Measurements from ENCODE around the gene RBM11.

Gene RBM11

DNA sequence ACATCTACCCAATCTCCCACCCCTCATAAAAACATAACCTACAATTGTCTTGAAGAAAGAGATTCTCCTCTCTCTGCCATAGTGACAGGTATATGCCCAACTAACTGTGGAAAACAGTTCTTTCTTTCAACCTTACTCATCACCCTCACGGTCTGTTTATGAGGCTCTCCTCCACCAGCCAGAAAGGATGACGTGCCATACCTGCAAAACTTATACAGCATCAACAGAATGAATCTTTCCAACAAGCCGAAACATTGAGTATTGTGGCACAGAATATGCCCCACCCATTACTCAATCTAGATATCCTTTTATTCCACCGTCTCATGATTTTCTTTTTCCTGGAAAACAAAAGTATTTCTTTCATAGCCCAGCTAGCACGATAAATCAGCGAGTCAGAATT, 55.7 kb downstream of the RBM11 start:
- no peak for DNase-seq

DNA sequence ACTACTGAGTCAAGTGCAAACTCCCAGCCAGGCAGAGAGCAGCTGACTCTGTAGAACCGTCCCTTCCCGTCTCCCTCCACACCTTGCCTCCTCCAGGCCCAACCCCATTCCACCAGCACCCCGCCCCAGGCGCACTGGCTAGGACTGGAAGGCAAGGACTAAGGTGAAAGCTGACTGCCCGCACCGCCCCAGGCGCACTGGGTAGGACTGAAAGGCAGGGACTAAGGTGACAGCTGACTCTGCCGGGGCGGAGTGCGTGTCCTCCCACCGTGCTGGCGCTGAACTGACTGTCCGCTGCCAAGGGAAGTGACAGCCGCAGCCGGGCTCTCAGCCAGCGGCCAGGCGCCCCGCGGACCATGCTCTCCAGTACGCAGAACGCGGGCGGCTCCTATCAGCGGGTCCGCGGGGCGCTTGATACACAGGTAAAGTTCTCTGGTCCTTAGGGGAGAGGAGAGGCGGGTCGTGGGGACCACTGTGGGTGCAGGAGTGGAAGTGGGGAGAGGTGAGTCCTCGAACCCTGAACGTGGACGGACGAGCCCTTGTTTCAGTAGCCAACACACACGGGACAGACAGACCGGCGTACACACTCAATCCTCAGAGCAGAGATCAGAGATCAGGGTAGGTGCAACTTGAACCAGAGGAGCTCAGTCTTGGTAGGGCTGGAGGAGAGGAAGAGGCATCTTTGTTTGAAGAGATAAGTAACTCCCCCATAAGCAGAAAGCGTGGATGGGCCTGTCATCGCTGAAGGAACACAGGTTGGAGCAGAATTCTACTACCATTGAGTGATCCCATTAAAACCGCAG, 58.0 kb downstream of the RBM11 start:
- peak; percentile 61 for DNase-seq

DNA sequence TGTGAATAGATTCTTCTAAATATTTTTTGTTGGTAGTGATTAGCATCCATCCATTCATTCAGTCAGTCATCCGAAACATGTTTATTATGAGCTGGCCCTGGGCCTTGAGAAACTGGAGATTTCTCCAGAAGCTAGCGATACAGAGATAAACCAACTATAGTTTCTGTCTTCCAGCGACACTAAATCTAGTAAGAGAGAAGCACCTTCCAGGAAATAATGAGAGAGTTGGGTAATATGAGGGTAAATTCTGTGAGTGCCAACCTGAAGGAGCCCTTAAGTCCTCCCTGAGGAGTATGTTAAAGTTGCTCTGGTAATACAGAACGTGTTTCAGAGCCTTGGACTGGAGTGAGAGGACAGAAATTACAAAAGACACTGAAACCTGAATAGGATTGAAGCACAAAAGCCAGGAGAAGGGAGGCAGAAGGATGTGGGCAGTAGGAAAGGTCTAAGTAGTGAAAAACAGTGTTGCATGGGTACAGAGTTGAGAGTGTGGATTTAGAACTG, 59.8 kb downstream of the RBM11 start:
- no peak for DNase-seq

All from femur (tissue), 1 donor.